Camera-type eye (tissue), 1 donor: ENCODE measurements around the gene SPRR1B. TPM values are rescaled to one million over a fixed set of nuclear protein-coding genes. Genes with fewer than 3 reads are reported as not detected.

Experiments used
- total RNA-seq: library from RNA; depleted of rRNA; stranded (reverse); fragments of >200 nt; gene quantifications from one replicate; pipeline ENCODE4 v1.2.3, GENCODE V29; 2014

Gene SPRR1B, protein sequence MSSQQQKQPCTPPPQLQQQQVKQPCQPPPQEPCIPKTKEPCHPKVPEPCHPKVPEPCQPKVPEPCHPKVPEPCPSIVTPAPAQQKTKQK
- not detected for total RNA-seq

GRCh38 chr1:153030895-153031294 lies at the start of gene SPRR1B:
Gene SPRR1B (plus strand): TSS chr1:153031203. CDS start chr1:153032346, 1,143 bp downstream.

DNA sequence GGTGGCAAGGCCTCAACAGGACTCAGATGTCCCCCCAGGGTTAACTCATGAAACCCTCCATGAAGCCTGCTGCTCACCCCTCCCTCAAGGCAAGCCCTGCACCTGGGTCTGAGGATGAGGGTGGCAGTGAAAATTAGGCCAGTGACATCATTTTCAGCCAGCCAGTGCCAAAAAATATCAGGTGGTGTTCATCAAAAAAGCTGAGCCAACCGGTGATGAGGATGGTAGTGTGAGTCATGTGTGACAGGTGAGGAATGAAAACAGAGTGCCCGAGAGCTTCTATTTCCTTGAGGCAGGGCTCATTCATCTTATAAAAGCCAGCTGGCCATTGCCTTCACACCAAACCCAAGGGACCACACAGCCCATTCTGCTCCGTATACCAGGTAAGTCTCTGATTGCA lies 47.3 kb upstream of the SPRR1B start, which contains the start of gene SPRR1A:
SPRR1A (plus strand) TSS at position 339 of the 400 bp plus-strand sequence. CDS start 1,150 bp downstream, outside the sequence.

DNA sequence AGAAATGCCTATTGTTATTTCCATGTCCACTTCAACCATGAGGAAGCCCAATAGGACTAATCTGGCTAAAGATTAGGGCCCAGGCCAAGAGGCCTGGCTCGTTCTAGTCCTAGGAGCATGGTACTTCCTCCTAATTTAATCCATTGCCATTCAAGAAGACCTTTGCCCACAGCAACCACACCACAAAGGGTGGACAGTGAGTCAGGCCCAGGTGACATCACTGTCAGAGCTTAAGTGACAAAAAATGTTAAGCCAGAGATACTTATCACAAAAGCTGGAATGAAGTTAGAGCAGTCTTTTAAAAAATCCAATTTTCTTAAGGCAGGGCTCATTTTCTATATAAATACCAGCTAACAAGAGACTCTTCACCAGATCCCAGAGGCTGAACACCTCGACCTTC lies 29.6 kb upstream of the SPRR1B start, which contains the start of gene SPRR3:
SPRR3 (plus strand) TSS at position 368 of the 400 bp plus-strand sequence. CDS start 1,272 bp downstream, outside the sequence.

GRCh38 chr1:153040950-153041631 lies 10.1 kb downstream of the SPRR1B start, which contains the start of gene SPRR2D:
Gene SPRR2D (minus strand): TSS chr1:153041120. CDS start chr1:153040346, 774 bp downstream.

GRCh38 chr1:153057375-153057774 lies 26.4 kb downstream of the SPRR1B start, which contains the start of gene SPRR2A:
Gene SPRR2A (minus strand): TSS chr1:153057512. CDS start chr1:153056735, 777 bp downstream.

GRCh38 chr1:153071511-153071910 lies 40.5 kb downstream of the SPRR1B start, which contains the start of gene SPRR2B:
Gene SPRR2B (minus strand): TSS chr1:153071611. CDS start chr1:153070839, 772 bp downstream.

Other genes starting within 250 kb of the SPRR1B start
- gene LCE1E, start 244.9 kb upstream of the SPRR1B start, total RNA-seq: not detected
- gene LCE1D, start 234.5 kb upstream of the SPRR1B start, total RNA-seq: not detected
- not detected for gene LCE1C, start 224.6 kb upstream of the SPRR1B start, total RNA-seq
- gene LCE1B, start 219.2 kb upstream of the SPRR1B start, total RNA-seq: not detected
- gene LCE1A, start 203.7 kb upstream of the SPRR1B start, total RNA-seq: not detected
- gene LCE6A, start 188.3 kb upstream of the SPRR1B start, total RNA-seq: not detected
- gene LCE7A, start 171.2 kb upstream of the SPRR1B start, total RNA-seq: not detected
- not detected for gene SMCP, start 152.9 kb upstream of the SPRR1B start, total RNA-seq
- 0.44 TPM for gene IVL, start 122.7 kb upstream of the SPRR1B start, total RNA-seq
- not detected for gene SPRR5, start 84.0 kb upstream of the SPRR1B start, total RNA-seq
- gene SPRR4, start 60.6 kb upstream of the SPRR1B start, total RNA-seq: not detected
- gene SPRR1A, start 47.1 kb upstream of the SPRR1B start, total RNA-seq: not detected
- gene SPRR3, start 29.5 kb upstream of the SPRR1B start, total RNA-seq: not detected
- not detected for gene SPRR2D, start 9.9 kb downstream of the SPRR1B start, total RNA-seq
- gene SPRR2A, start 26.3 kb downstream of the SPRR1B start, total RNA-seq: not detected
- not detected for gene SPRR2B, start 40.4 kb downstream of the SPRR1B start, total RNA-seq
- gene SPRR2E, start 63.3 kb downstream of the SPRR1B start, total RNA-seq: not detected
- not detected for gene SPRR2F, start 82.3 kb downstream of the SPRR1B start, total RNA-seq
- gene SPRR2G, start 119.7 kb downstream of the SPRR1B start, total RNA-seq: not detected
- gene LELP1, start 172.2 kb downstream of the SPRR1B start, total RNA-seq: not detected
- not detected for gene PRR9, start 186.4 kb downstream of the SPRR1B start, total RNA-seq
- gene LORICRIN, start 228.5 kb downstream of the SPRR1B start, total RNA-seq: 0.44 TPM